ENCODE data around the gene TRIM62.
A peak's percentile ranks its signal among the peaks of the same experiment; 100 is the strongest.

TRIM62 gene

GRCh38 chr1:33180226-33180910 lies 1.5 kb downstream of the TRIM62 start:
- DNase-seq (ENCODE audit: low spot score), result no peak

GRCh38 chr1:33178836-33179439 lies 2.9 kb downstream of the TRIM62 start:
- DNase-seq (ENCODE audit: low spot score), result no peak

GRCh38 chr1:33177996-33178540 lies 3.8 kb downstream of the TRIM62 start:
- DNase-seq (ENCODE audit: low spot score), result no peak

GRCh38 chr1:33176887-33177286 lies 5.0 kb downstream of the TRIM62 start:
- no peak for DNase-seq (ENCODE audit: low spot score)

GRCh38 chr1:33176362-33176850 lies 5.4 kb downstream of the TRIM62 start:
- DNase-seq (ENCODE audit: low spot score), result no peak

- no peak for DNase-seq (ENCODE audit: low spot score)
Measured at GRCh38 chr1:33175865-33176264, 6.0 kb downstream of the TRIM62 start.

GRCh38 chr1:33173091-33173490 lies 8.8 kb downstream of the TRIM62 start:
- DNase-seq (ENCODE audit: low spot score), result no peak

GRCh38 chr1:33171977-33172813 lies 9.6 kb downstream of the TRIM62 start:
- DNase-seq (ENCODE audit: low spot score), result no peak

GRCh38 chr1:33170351-33171274 lies 11.2 kb downstream of the TRIM62 start:
- peak; percentile 17 for DNase-seq (ENCODE audit: low spot score)

GRCh38 chr1:33169290-33170055 lies 12.4 kb downstream of the TRIM62 start:
- no peak for DNase-seq (ENCODE audit: low spot score)

- no peak for DNase-seq (ENCODE audit: low spot score)
Measured at GRCh38 chr1:33168556-33169289, 13.1 kb downstream of the TRIM62 start.

GRCh38 chr1:33167650-33168447 lies 14.0 kb downstream of the TRIM62 start:
- no peak for DNase-seq (ENCODE audit: low spot score)

- DNase-seq (ENCODE audit: low spot score), result no peak
Measured at GRCh38 chr1:33165809-33166208, 16.0 kb downstream of the TRIM62 start.

- DNase-seq (ENCODE audit: low spot score), result no peak
Measured at GRCh38 chr1:33165209-33165608, 16.6 kb downstream of the TRIM62 start.

GRCh38 chr1:33163621-33164519 lies 18.0 kb downstream of the TRIM62 start:
- DNase-seq (ENCODE audit: low spot score), result no peak

- DNase-seq (ENCODE audit: low spot score), result no peak
Measured at GRCh38 chr1:33162141-33162540, 19.7 kb downstream of the TRIM62 start.

- no peak for DNase-seq (ENCODE audit: low spot score)
Measured at GRCh38 chr1:33161061-33161681, 20.7 kb downstream of the TRIM62 start.

GRCh38 chr1:33159577-33159976 lies 22.3 kb downstream of the TRIM62 start:
- DNase-seq (ENCODE audit: low spot score), result no peak
